Measurements from ENCODE around the gene SDF2L1.

Gene SDF2L1

DNA sequence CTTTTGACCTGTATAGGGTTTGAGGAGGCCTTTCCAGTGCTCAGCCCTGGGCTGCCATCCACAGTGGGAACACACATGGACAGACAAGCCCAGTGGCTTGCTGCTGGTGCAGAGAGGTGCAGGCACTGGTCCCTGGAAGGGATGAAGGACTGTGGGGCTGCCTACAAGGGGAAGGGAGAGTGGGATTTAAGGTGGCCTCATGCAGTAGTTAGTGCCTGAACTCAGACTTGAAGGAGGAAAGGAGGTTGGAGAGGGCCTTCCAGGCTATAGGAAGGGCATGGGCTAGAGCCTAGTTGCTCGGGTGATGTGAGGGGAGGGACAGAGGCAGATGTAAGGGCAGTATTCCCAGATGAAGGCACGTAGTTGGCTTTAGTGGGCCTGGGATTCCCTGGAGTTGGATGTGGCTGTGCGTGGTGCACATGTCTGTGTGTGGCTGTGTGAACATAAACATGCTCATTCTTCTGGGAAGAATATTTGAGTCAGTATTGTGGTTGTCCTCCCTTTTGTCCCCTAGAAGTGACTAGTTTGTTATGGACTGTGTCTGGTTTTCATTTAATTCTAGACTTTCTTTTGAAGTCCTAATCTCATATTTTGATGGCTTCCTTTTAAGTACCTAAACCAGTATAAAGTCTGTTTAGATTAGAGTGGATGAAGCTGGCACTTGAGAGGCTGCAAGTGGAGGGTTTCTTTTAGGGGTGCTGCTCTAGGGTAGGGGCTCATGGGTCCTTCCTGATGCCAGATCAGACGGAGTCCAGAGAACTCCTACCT is 30.7 kb upstream of the SDF2L1 start:
- H3K27ac ChIP-seq (ENCODE audit: low read depth, low read length, poor library complexity, severe bottlenecking), result no peak overlapping the region
- no peaks in the 10 kb centered on the region for H4K20me1 ChIP-seq (ENCODE audit: insufficient read depth, low read length)
- TF ChIP-seq EZH2 (IDR thresholded peaks at IDR 0.05; ENCODE audit: borderline replicate concordance, low read length), result no peak
- TF ChIP-seq, protein P1, sequence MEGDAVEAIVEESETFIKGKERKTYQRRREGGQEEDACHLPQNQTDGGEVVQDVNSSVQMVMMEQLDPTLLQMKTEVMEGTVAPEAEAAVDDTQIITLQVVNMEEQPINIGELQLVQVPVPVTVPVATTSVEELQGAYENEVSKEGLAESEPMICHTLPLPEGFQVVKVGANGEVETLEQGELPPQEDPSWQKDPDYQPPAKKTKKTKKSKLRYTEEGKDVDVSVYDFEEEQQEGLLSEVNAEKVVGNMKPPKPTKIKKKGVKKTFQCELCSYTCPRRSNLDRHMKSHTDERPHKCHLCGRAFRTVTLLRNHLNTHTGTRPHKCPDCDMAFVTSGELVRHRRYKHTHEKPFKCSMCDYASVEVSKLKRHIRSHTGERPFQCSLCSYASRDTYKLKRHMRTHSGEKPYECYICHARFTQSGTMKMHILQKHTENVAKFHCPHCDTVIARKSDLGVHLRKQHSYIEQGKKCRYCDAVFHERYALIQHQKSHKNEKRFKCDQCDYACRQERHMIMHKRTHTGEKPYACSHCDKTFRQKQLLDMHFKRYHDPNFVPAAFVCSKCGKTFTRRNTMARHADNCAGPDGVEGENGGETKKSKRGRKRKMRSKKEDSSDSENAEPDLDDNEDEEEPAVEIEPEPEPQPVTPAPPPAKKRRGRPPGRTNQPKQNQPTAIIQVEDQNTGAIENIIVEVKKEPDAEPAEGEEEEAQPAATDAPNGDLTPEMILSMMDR (IDR thresholded peaks at IDR 0.05; ENCODE audit: low read length), result no peak
- peaks cover 10% of the 10 kb centered on the region for H3K4me1 ChIP-seq (ENCODE audit: insufficient read depth, low read length, severe bottlenecking)
- H3K4me3 ChIP-seq (ENCODE audit: low read depth, low read length, poor library complexity, severe bottlenecking), result no peak overlapping the region
- no peak overlapping the region for H3K9ac ChIP-seq (ENCODE audit: low read length)
- no peak overlapping the region for H2AFZ ChIP-seq (ENCODE audit: low read length)
- H3K9me3 ChIP-seq (ENCODE audit: low read length), result no peaks in the 10 kb centered on the region
- H3K9me2 ChIP-seq (ENCODE audit: low read depth, low read length), result no peaks in the 10 kb centered on the region
- H3K79me2 ChIP-seq (ENCODE audit: insufficient read depth, low read length), result peaks cover 7% of the 10 kb centered on the region; the same call in 1 of the 2 replicates
- H3K36me3 ChIP-seq (ENCODE audit: insufficient read depth, low read length), result peaks cover 66% of the 10 kb centered on the region
- no peak overlapping the region for H3K4me2 ChIP-seq (ENCODE audit: low read length)
- no peaks in the 10 kb centered on the region for H3K27me3 ChIP-seq (ENCODE audit: insufficient read depth, low read length)
- no peaks in the 10 kb centered on the region for H3F3A ChIP-seq (ENCODE audit: insufficient read depth, low read length)

DNA sequence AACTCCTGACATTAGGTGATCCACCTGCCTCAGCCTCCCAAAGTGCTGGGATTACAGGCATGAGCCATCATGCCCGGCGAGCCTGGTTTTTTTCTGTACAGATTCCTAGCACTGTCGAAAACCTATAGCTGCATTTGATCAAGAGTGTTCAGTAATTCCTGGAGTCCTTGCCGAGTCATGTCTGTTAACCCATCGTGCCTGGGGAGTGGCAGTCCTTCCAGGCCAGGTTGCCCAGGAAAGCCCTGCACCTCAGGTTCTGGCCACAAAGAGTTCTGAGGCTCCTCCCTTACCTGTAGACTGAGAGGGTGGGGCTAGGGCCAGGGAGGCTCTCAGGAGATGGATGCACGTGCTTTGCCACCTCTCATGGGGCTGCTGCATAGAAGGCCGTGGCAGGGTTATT is 29.2 kb upstream of the SDF2L1 start:
- Histone ChIP-seq H2AFZ (ENCODE audit: low read length) (no peak overlapping the region), H3K9me2 (ENCODE audit: low read depth, low read length) (no peaks in the 10 kb centered on the region), H3K4me2 (ENCODE audit: low read length) (no peak overlapping the region), H3K4me1 (ENCODE audit: insufficient read depth, low read length, severe bottlenecking) (peaks cover 20% of the 10 kb centered on the region), H3K4me3 (ENCODE audit: low read depth, low read length, poor library complexity, severe bottlenecking) (no peak overlapping the region), H3K9ac (ENCODE audit: low read length) (no peak overlapping the region), H3K27ac (ENCODE audit: low read depth, low read length, poor library complexity, severe bottlenecking) (no peak overlapping the region), H3K9me3 (ENCODE audit: low read length) (no peaks in the 10 kb centered on the region), H3K79me2 (ENCODE audit: insufficient read depth, low read length) (peaks cover 4% of the 10 kb centered on the region; the same call in 1 of the 2 replicates), H3K27me3 (ENCODE audit: insufficient read depth, low read length) (no peaks in the 10 kb centered on the region), H3F3A (ENCODE audit: insufficient read depth, low read length) (no peaks in the 10 kb centered on the region), H3K36me3 (ENCODE audit: insufficient read depth, low read length) (peaks cover 64% of the 10 kb centered on the region), H4K20me1 (ENCODE audit: insufficient read depth, low read length) (no peaks in the 10 kb centered on the region)
- no peak for TF ChIP-seq EZH2 (IDR thresholded peaks at IDR 0.05; ENCODE audit: borderline replicate concordance, low read length)
- TF ChIP-seq, protein P1 (IDR thresholded peaks at IDR 0.05; ENCODE audit: low read length), result no peak

DNA sequence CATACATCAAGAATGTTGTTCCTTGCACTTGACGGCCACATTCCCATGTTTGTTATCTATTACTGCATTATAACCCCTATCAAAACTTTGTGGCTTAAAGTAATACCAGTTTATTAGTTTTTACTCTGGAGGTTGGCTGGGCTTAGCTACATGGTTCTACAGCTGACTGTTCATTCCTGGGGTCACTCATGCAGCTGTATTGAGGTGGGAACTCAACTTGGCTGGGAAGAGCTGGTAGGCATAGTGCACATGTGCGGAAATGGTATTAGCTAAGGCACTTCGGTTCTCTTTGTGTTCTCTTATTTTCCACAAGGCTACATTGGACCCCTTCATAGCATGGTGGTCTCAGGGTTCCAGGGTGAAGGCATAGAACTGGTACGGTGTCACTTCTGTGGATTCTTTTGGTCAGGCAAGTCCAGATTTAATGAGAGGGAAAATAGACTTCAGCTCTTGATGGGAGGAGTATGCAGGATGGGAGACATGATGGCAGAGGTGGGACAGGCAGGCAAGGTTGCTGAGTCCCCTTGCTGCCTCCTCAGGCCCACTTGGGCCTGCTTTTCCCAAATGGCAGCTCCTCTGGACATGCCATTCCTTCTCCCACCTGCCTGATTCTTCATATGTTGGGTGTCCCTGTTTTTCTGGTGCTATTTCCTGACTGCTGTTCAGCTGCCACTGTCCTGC is 28.4 kb upstream of the SDF2L1 start:
- H3K27me3 ChIP-seq (ENCODE audit: insufficient read depth, low read length), result no peaks in the 10 kb centered on the region
- no peak overlapping the region for H3K4me3 ChIP-seq (ENCODE audit: low read depth, low read length, poor library complexity, severe bottlenecking)
- no peaks in the 10 kb centered on the region for H4K20me1 ChIP-seq (ENCODE audit: insufficient read depth, low read length)
- no peak overlapping the region for H2AFZ ChIP-seq (ENCODE audit: low read length)
- peaks cover 20% of the 10 kb centered on the region for H3K4me1 ChIP-seq (ENCODE audit: insufficient read depth, low read length, severe bottlenecking)
- no peaks in the 10 kb centered on the region for H3K79me2 ChIP-seq (ENCODE audit: insufficient read depth, low read length)
- TF ChIP-seq, protein P1 (IDR thresholded peaks at IDR 0.05; ENCODE audit: low read length), result no peak
- TF ChIP-seq EZH2 (IDR thresholded peaks at IDR 0.05; ENCODE audit: borderline replicate concordance, low read length), result no peak
- H3K9me2 ChIP-seq (ENCODE audit: low read depth, low read length), result no peaks in the 10 kb centered on the region
- peaks cover 65% of the 10 kb centered on the region for H3K36me3 ChIP-seq (ENCODE audit: insufficient read depth, low read length)
- H3K4me2 ChIP-seq (ENCODE audit: low read length), result no peak overlapping the region
- no peak overlapping the region for H3K27ac ChIP-seq (ENCODE audit: low read depth, low read length, poor library complexity, severe bottlenecking)
- H3F3A ChIP-seq (ENCODE audit: insufficient read depth, low read length), result no peaks in the 10 kb centered on the region
- no peaks in the 10 kb centered on the region for H3K9me3 ChIP-seq (ENCODE audit: low read length)
- no peak overlapping the region for H3K9ac ChIP-seq (ENCODE audit: low read length)

Data from OCI-LY1 (cell line).